Psoas muscle (tissue), 8 donors: Measurements from ENCODE around the gene B9D1. TPM values are rescaled to one million over a fixed set of nuclear protein-coding genes. Genes with fewer than 3 reads are reported as not detected.

Experiments used
- ATAC-seq, 4 donors: fragments of 200-7000 bp; cut with Tn5 transposase; one replicate each; pipeline ENCODE4 v1.9.1; 2020; ENCODE audit warnings: moderate library complexity in 3 of 4, mild to moderate bottlenecking in 2 of 4
- DNase-seq, 2 donors: peaks; one replicate each; pipeline ENCODE4 v3.0.0-alpha.2; 2020
- H3K27ac ChIP-seq: fragments of 200-600 bp; one replicate; pipeline ENCODE4 v1.8.0; 2022
- H3K27me3 ChIP-seq, 3 donors: fragments of 200-600 bp in 1 of 3; one replicate each; pipeline versions ENCODE4 v1.6.1 to v1.8.0; 2013 to 2022; ENCODE audit warnings: low read length in 2 of 3, mild to moderate bottlenecking in 2 of 3, moderate library complexity in 1 of 3; ENCODE audit not compliant: insufficient read depth in 3 of 3
- H3K36me3 ChIP-seq, 2 donors: fragments of 200-600 bp in 1 of 2; one replicate each; pipeline versions ENCODE4 v1.6.1 to v1.8.0; 2013 to 2022; ENCODE audit warnings: low read depth in 1 of 2, mild to moderate bottlenecking in 1 of 2, moderate library complexity in 1 of 2; ENCODE audit not compliant: insufficient read depth in 1 of 2
- H3K4me1 ChIP-seq: fragments of 200-600 bp; one replicate; pipeline ENCODE4 v1.8.0; 2022
- H3K4me3 ChIP-seq: fragments of 200-600 bp; one replicate; pipeline ENCODE4 v1.8.0; 2022; ENCODE audit warnings: mild to moderate bottlenecking
- H3K9me3 ChIP-seq: fragments of 200-600 bp; one replicate; pipeline ENCODE4 v1.8.0; 2022
- WGBS, 3 donors: extraction: QIAGEN DNeasy Blood & Tissue Kit; methylation state at CpG; one replicate each; pipeline versions ENCODE4 v1.1.6 to v1.1.7; 2013; 5-methylcytosine and 5-hydroxymethylcytosine counted together
- intact Hi-C, 2 donors: fragments of 100-400 bp; cut with DNase I; formaldehyde crosslinking; loops; one replicate each; pipeline versions ENCODE4 v1.11.0 to v1.14.2; 2022
- polyA plus RNA-seq, 3 donors: library from polyadenylated mRNA; stranded (reverse); fragments of 200-250 nt; gene quantifications; one replicate each; pipeline ENCODE4 v1.2.3, GENCODE V29; 2013
- total RNA-seq, 4 donors: library from RNA; stranded (reverse); fragmentation: NEBNext Ultra II Directional in 2 of 4; extraction: Animal tissue kit (Norgen Biotek cat#: 25700) in 2 of 4; gene quantifications; one replicate each; pipeline versions ENCODE4 v1.2.1 to v1.2.4, GENCODE V29; 2021 to 2023
- TF ChIP-seq, protein P1 (sequence below): fragments of 200-600 bp; IDR thresholded peaks from one replicate; pipeline ENCODE4 v1.8.0; 2022; ENCODE audit warnings: antibody characterized with exemption
- donor health status: healthy with polysubstance abuse.
- donor health status: DM: no; HTN: no; CAD: no; lungs with moderate emphysema.
- donor health status: Bipolar disorder and iron deficiency.
- donor health status: healthy.
- donor health status: DM: yes; HTN: yes; CAD: no.
- donor health status: DM: no; HTN: no; CAD: no.
- donor health status: DM: no; HTN: no; CAD: no.
- donor health status: DM: yes; HTN: yes; CAD: no.

Gene B9D1
- total and polyA plus RNA-seq, 7 donors = 4.7 to 9.2 (median 7.0) TPM

- peaks cover 8% of the 10 kb centered on the region for H3K4me1 ChIP-seq
- peaks cover 0 to 3% of the 10 kb centered on the region in 2 donors for H3K36me3 ChIP-seq
- ATAC-seq (no peak), DNase-seq (no peak)
- no peak overlapping the region for H3K4me3 ChIP-seq
- WGBS, 3 donors = 77 to 90% (median 82%) methylated on average over 6 of the region's 6 CpGs
- intact Hi-C loops = no loop called here
- TF ChIP-seq, protein P1, sequence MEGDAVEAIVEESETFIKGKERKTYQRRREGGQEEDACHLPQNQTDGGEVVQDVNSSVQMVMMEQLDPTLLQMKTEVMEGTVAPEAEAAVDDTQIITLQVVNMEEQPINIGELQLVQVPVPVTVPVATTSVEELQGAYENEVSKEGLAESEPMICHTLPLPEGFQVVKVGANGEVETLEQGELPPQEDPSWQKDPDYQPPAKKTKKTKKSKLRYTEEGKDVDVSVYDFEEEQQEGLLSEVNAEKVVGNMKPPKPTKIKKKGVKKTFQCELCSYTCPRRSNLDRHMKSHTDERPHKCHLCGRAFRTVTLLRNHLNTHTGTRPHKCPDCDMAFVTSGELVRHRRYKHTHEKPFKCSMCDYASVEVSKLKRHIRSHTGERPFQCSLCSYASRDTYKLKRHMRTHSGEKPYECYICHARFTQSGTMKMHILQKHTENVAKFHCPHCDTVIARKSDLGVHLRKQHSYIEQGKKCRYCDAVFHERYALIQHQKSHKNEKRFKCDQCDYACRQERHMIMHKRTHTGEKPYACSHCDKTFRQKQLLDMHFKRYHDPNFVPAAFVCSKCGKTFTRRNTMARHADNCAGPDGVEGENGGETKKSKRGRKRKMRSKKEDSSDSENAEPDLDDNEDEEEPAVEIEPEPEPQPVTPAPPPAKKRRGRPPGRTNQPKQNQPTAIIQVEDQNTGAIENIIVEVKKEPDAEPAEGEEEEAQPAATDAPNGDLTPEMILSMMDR = no peak
- no peaks in the 10 kb centered on the region for H3K27me3 ChIP-seq
- H3K27ac ChIP-seq = no peak overlapping the region
- H3K9me3 ChIP-seq = no peaks in the 10 kb centered on the region
Observed at GRCh38 chr17:19318611-19319010, 43.9 kb downstream of the B9D1 start.

GRCh38 chr17:19317359-19318095, 45.0 kb downstream of the B9D1 start:
- Histone ChIP-seq H3K36me3 (peaks cover 2 to 14% of the 10 kb centered on the region in 2 donors), H3K9me3 (no peaks in the 10 kb centered on the region), H3K27me3 (no peaks in the 10 kb centered on the region), H3K4me3 (no peak overlapping the region), H3K27ac (peak overlapping the region; percentile 54), H3K4me1 (peaks cover 13% of the 10 kb centered on the region)
- DNase-seq = peak; percentile 88 to 92
- TF ChIP-seq, protein P1 = peak; percentile 37
- intact Hi-C loops = no loop called here
- WGBS, 3 donors = 25 to 32% (median 29%) methylated on average over 19 of the region's 19 CpGs
- peak; percentile 98 to 99 (median 98) for ATAC-seq

DNA sequence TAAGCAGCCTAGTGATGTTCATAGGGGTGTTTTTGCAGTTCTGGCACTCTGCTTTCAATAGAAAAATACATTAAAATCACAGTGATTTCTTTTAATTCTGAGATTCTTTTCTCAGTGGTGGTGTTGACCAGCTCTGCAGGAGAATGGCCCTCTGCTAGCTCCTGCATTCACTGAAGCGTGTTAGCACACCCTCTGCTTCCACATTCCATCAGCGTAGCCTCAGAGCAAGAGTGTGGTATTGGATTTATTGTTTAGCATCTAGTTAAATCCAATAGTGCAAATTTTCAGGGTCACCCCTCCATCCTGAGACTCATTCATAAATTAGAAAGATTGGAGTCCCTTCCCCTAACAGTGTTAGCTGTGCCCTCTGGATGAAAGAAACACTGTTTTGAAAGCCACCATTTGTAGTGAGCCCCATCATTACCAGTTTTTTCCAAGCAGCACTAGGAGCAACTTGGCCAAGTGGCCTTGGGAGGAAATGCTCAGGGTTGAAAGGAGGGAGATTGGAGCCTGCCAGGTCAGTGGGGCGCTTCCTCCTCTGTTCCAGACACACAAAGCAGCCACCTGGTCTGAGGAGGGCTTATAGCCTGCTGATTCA, 45.7 kb downstream of the B9D1 start:
- peak overlapping the region; percentile 54 for H3K27ac ChIP-seq
- H3K9me3 ChIP-seq = no peaks in the 10 kb centered on the region
- WGBS, 3 donors = 66 to 67% (median 66%) methylated on average over 3 of the region's 3 CpGs
- DNase-seq (no peak), ATAC-seq (no peak)
- H3K4me3 ChIP-seq = no peak overlapping the region
- H3K4me1 ChIP-seq = peaks cover 13% of the 10 kb centered on the region
- TF ChIP-seq, protein P1 = no peak
- peaks cover 2 to 21% of the 10 kb centered on the region in 2 donors for H3K36me3 ChIP-seq
- intact Hi-C loops = no loop called here
- H3K27me3 ChIP-seq = no peaks in the 10 kb centered on the region

GRCh38 chr17:19315104-19315503, 47.4 kb downstream of the B9D1 start:
- Histone ChIP-seq H3K27me3 (no peaks in the 10 kb centered on the region), H3K36me3 (peaks cover 2 to 27% of the 10 kb centered on the region in 2 donors), H3K4me1 (peaks cover 13% of the 10 kb centered on the region), H3K9me3 (no peaks in the 10 kb centered on the region), H3K4me3 (no peak overlapping the region), H3K27ac (no peak overlapping the region)
- TF ChIP-seq, protein P1 = no peak
- ATAC-seq (no peak), DNase-seq (no peak)
- intact Hi-C loops = no loop called here
- 79 to 95% (median 89%) methylated on average over 4 of the region's 4 CpGs for WGBS, 3 donors
